ENCODE data around the gene DEDD. TPM values are rescaled to one million over a fixed set of nuclear protein-coding genes. Genes with fewer than 3 reads are reported as not detected.

Gene DEDD
- total and polyA plus RNA-seq, 2 of the 13 experiments (the other 11 are each of a cell fraction or from before 2014, with no cell fraction given): 12.6 to 27.8 TPM

DNA sequence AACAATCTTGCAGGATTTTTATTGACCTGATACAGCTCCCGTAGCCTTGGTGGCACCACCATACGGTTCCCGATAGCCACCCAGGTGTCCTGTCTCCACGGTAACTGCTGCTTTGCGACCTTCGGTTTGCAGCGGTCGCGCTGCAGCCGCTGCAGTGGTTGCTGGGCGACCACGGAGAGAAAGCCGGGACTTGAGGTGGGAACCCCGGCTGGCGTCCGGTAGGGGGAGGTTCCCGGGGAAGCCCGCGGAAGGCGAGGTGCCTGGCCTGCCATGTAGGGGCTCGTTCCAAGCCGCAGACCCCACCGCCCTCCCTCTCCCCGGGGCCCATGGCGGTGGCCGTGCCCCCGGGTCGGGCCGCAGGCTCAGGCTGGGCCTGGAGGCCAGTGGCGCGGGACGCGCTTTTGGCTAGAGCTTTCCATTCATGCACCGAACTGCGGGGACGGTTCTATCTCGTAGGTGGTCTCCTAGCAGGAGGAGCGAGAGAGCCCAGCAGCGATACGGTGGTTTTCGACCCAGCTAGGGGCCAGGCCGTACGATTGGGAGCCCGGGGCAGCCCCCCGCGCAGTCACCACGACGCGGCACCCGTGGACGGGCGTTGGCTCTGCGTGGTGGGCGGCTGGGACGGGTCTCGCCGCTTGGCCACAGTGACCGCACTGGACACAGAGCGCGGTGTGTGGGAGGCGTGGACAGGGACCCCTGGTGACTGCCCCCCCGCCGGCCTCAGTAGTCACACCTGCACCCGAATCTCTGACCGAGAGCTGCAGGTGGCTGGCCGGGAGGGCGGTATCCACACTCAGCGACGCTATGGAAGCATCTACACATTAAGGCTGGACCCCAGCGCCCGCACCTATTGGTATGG is 34.0 kb downstream of the DEDD start, which contains the start of gene KLHDC9 (continued):
- TF ChIP-seq HNRNPUL1 (IDR thresholded peaks at IDR 0.05; ENCODE audit: low read depth, low read length) (no peak), RCOR2 (CRISPR knock-in tag; IDR thresholded peaks at IDR 0.05) (no peak), THAP11 (CRISPR knock-in tag; IDR thresholded peaks at IDR 0.05) (no peak; the same call in 1 of the 2 replicates), FOXJ3 (CRISPR knock-in tag; IDR thresholded peaks at IDR 0.05; ENCODE audit: borderline replicate concordance) (no peak), HOXA9 (CRISPR knock-in tag; IDR thresholded peaks at IDR 0.05; ENCODE audit: borderline replicate concordance) (no peak), ZNF326 (CRISPR knock-in tag; IDR thresholded peaks at IDR 0.05; ENCODE audit: borderline replicate concordance) (no peak), BRD4 (CRISPR knock-in tag; IDR thresholded peaks at IDR 0.05) (no peak), TRAFD1 (CRISPR knock-in tag; IDR thresholded peaks at IDR 0.05; ENCODE audit: borderline replicate concordance) (0 out of 2 replicates have a peak, but pooled peaks have one; percentile 45), PATZ1 (CRISPR knock-in tag; IDR thresholded peaks at IDR 0.05) (no peak), ZNF33A (CRISPR knock-in tag; IDR thresholded peaks at IDR 0.05; ENCODE audit: borderline replicate concordance) (no peak), ZNF775 (CRISPR knock-in tag; IDR thresholded peaks at IDR 0.05; ENCODE audit: borderline replicate concordance) (no peak), ZFP82 (CRISPR knock-in tag; IDR thresholded peaks at IDR 0.05; ENCODE audit: borderline replicate concordance) (no peak), NR2F6 (IDR thresholded peaks at IDR 0.05) (no peak), NR2F6 (CRISPR knock-in tag; IDR thresholded peaks at IDR 0.05) (no peak), SMC3 (IDR thresholded peaks at IDR 0.05; ENCODE audit: low read length) (no peak; the same call in 1 of the 2 replicates), SUZ12 (IDR thresholded peaks at IDR 0.05; ENCODE audit: low read depth, low read length) (no peak), ZNF564 (CRISPR knock-in tag; IDR thresholded peaks at IDR 0.05) (0 out of 2 replicates have a peak, but pooled peaks have one; percentile 29), ZNF570 (CRISPR knock-in tag; IDR thresholded peaks at IDR 0.05; ENCODE audit: borderline replicate concordance) (no peak), ARNT (IDR thresholded peaks at IDR 0.05) (no peak), XBP1 (CRISPR knock-in tag; IDR thresholded peaks at IDR 0.05) (no peak), ZNF33B (CRISPR knock-in tag; IDR thresholded peaks at IDR 0.05) (0 out of 2 replicates have a peak, but pooled peaks have one; percentile 25), SRSF1 (optimal IDR thresholded peaks at IDR 0.05; ENCODE audit: low read depth, low read length) (no peak), ZNF550 (CRISPR knock-in tag; IDR thresholded peaks at IDR 0.05; ENCODE audit: borderline replicate concordance) (no peak)
- TF ChIP-seq, protein P1, sequence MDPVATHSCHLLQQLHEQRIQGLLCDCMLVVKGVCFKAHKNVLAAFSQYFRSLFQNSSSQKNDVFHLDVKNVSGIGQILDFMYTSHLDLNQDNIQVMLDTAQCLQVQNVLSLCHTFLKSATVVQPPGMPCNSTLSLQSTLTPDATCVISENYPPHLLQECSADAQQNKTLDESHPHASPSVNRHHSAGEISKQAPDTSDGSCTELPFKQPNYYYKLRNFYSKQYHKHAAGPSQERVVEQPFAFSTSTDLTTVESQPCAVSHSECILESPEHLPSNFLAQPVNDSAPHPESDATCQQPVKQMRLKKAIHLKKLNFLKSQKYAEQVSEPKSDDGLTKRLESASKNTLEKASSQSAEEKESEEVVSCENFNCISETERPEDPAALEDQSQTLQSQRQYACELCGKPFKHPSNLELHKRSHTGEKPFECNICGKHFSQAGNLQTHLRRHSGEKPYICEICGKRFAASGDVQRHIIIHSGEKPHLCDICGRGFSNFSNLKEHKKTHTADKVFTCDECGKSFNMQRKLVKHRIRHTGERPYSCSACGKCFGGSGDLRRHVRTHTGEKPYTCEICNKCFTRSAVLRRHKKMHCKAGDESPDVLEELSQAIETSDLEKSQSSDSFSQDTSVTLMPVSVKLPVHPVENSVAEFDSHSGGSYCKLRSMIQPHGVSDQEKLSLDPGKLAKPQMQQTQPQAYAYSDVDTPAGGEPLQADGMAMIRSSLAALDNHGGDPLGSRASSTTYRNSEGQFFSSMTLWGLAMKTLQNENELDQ (CRISPR knock-in tag; IDR thresholded peaks at IDR 0.05; ENCODE audit: borderline replicate concordance): no peak
- TF ChIP-seq, protein P2, sequence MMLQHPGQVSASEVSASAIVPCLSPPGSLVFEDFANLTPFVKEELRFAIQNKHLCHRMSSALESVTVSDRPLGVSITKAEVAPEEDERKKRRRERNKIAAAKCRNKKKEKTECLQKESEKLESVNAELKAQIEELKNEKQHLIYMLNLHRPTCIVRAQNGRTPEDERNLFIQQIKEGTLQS (CRISPR knock-in tag; IDR thresholded peaks at IDR 0.05): no peak

Data from HepG2 (cell line).